Mesendoderm (in vitro differentiated cells): ENCODE data around the gene RARRES1.
A peak's percentile ranks its signal among the peaks of the same experiment; 100 is the strongest.

Experiments used
- DNase-seq: peaks from one replicate; pipeline ENCODE4 v3.0.0; 2013
- H2AK5ac ChIP-seq: 2 replicates; pipeline ENCODE4 v1.6.1; 2013; ENCODE audit warnings: low read length, inconsistent platforms
- H2BK120ac ChIP-seq: 2 replicates; pipeline ENCODE4 v1.6.1; 2013; ENCODE audit warnings: low read depth, mild to moderate bottlenecking, low read length, moderate library complexity, mixed read lengths
- H2BK15ac ChIP-seq: replicated peaks from 2 replicates; pipeline ENCODE4 v1.6.1; 2013; ENCODE audit warnings: low read depth, mild to moderate bottlenecking, moderate library complexity
- H2BK5ac ChIP-seq: 2 replicates; pipeline ENCODE4 v1.6.1; 2013; ENCODE audit warnings: low read length, inconsistent platforms
- H3K18ac ChIP-seq: 2 replicates; pipeline ENCODE4 v1.6.1; 2013; ENCODE audit warnings: mild to moderate bottlenecking, low read length, mixed read lengths
- H3K23ac ChIP-seq: one replicate; pipeline ENCODE4 v1.6.1; 2013; ENCODE audit warnings: low read length
- H3K27ac ChIP-seq: 2 replicates; pipeline ENCODE4 v1.5.1; 2013; ENCODE audit warnings: low read depth, mild to moderate bottlenecking, inconsistent platforms, low read length, moderate library complexity
- H3K27me3 ChIP-seq: 2 replicates; pipeline ENCODE4 v1.6.1; 2013; ENCODE audit warnings: low read length, control low read depth, mild to moderate bottlenecking, inconsistent platforms; ENCODE audit not compliant: insufficient read depth, poor library complexity
- H3K36me3 ChIP-seq: 2 replicates; pipeline ENCODE4 v1.6.1; 2013; ENCODE audit warnings: low read length, inconsistent platforms; ENCODE audit not compliant: control insufficient read depth, insufficient read depth
- H3K4ac ChIP-seq: one replicate; pipeline ENCODE4 v1.6.1; 2013; ENCODE audit warnings: low read depth, mild to moderate bottlenecking, low read length, moderate library complexity
- H3K4me1 ChIP-seq: 2 replicates; pipeline ENCODE4 v1.6.1; 2013; ENCODE audit warnings: low read depth, low read length, inconsistent platforms; ENCODE audit not compliant: control insufficient read depth
- H3K4me2 ChIP-seq: 2 replicates; pipeline ENCODE4 v1.6.1; 2013; ENCODE audit warnings: low read length
- H3K4me3 ChIP-seq: 2 replicates; pipeline ENCODE4 v1.5.1; 2013; ENCODE audit warnings: mild to moderate bottlenecking, low read length
- H3K56ac ChIP-seq: one replicate; pipeline ENCODE4 v1.6.1; 2013; ENCODE audit warnings: low read length
- H3K79me1 ChIP-seq: 2 replicates; pipeline ENCODE4 v1.6.1; 2013; ENCODE audit warnings: low read length, inconsistent platforms
- H3K79me2 ChIP-seq: 2 replicates; pipeline ENCODE4 v1.6.1; 2013; ENCODE audit warnings: mild to moderate bottlenecking, low read length; ENCODE audit not compliant: control insufficient read depth, insufficient read depth
- H3K9ac ChIP-seq: 2 replicates; pipeline ENCODE4 v1.6.1; 2013; ENCODE audit warnings: low read length, inconsistent platforms
- H4K5ac ChIP-seq: one replicate; pipeline ENCODE4 v1.6.1; 2013; ENCODE audit warnings: low read length
- H4K8ac ChIP-seq: one replicate; pipeline ENCODE4 v1.6.1; 2013; ENCODE audit warnings: low read depth, mild to moderate bottlenecking, control low read depth, low read length, moderate library complexity
- WGBS: extraction: QIAGEN DNeasy Blood & Tissue Kit; methylation state at CpG from one replicate; pipeline ENCODE4 v1.1.7; 2013; ENCODE audit warnings: low lambda C conversion rate, missing lambda C conversion rate; ENCODE audit not compliant: insufficient coverage; ENCODE audit errors: extremely low coverage; 5-methylcytosine and 5-hydroxymethylcytosine counted together

The RARRES1 gene

GRCh38 chr3:158672215-158673176 is 59.8 kb downstream of the RARRES1 start, which contains the start of gene LXN:
Gene LXN (minus strand): TSS chr3:158672648. CDS start chr3:158672478, 170 bp downstream.
- Histone ChIP-seq H3K9ac (peak within 1 kb of the TSS; percentile 80), H2BK15ac (no peak within 1 kb of the TSS), H3K4me3 (peak within 1 kb of the TSS; percentile 46), H2BK120ac (no peak within 1 kb of the TSS), H3K27ac (no peak within 1 kb of the TSS), H2BK5ac (no peak within 1 kb of the TSS), H3K23ac (no peak within 1 kb of the TSS), H4K5ac (no peak within 1 kb of the TSS), H3K4ac (no peak within 1 kb of the TSS), H3K79me1 (no peaks in the 10 kb centered on the region), H2AK5ac (no peak within 1 kb of the TSS), H4K8ac (no peak within 1 kb of the TSS), H3K27me3 (no peaks in the 10 kb centered on the region), H3K56ac (peak within 1 kb of the TSS; percentile 86), H3K79me2 (no peaks in the 10 kb centered on the region), H3K36me3 (peaks cover 1% of the 10 kb centered on the region), H3K4me1 (peaks cover 2% of the 10 kb centered on the region), H3K18ac (no peak within 1 kb of the TSS), H3K4me2 (peak within 1 kb of the TSS; percentile 66)
- no CpG with 5 or more reads among the region's 30 CpGs for WGBS
- DNase-seq = peak; percentile 97

- H4K8ac ChIP-seq = no peak overlapping the region
- peaks cover 2% of the 10 kb centered on the region for H3K4me1 ChIP-seq
- no peak overlapping the region for H3K23ac ChIP-seq
- H3K9ac ChIP-seq = peak overlapping the region; percentile 80
- H4K5ac ChIP-seq = no peak overlapping the region
- H3K4me3 ChIP-seq = peak overlapping the region; percentile 46
- H2AK5ac ChIP-seq = no peak overlapping the region
- no peaks in the 10 kb centered on the region for H3K79me2 ChIP-seq
- H3K27me3 ChIP-seq = no peaks in the 10 kb centered on the region
- H3K79me1 ChIP-seq = no peaks in the 10 kb centered on the region
- peaks cover 1% of the 10 kb centered on the region for H3K36me3 ChIP-seq
- H3K56ac ChIP-seq = peak overlapping the region; percentile 86
- WGBS = no CpG with 5 or more reads among the region's 6 CpGs
- peak overlapping the region; percentile 66 for H3K4me2 ChIP-seq
- no peak overlapping the region for H2BK15ac ChIP-seq
- no peak overlapping the region for H2BK5ac ChIP-seq
- no peak overlapping the region for H3K18ac ChIP-seq
- H2BK120ac ChIP-seq = no peak overlapping the region
- no peak overlapping the region for H3K27ac ChIP-seq
- no peak for DNase-seq
- H3K4ac ChIP-seq = no peak overlapping the region
Measured at GRCh38 chr3:158671821-158672214, 60.4 kb downstream of the RARRES1 start.

- Histone ChIP-seq H2BK5ac (no peak overlapping the region), H3K56ac (no peak overlapping the region)
- WGBS = no CpG with 5 or more reads among the region's 2 CpGs
Measured at GRCh38 chr3:158668506-158668905, 63.8 kb downstream of the RARRES1 start.

GRCh38 chr3:158666416-158666815 is 65.8 kb downstream of the RARRES1 start:
- Histone ChIP-seq H3K36me3 (peaks cover 1% of the 10 kb centered on the region), H3K23ac (no peak overlapping the region), H3K79me2 (no peaks in the 10 kb centered on the region), H4K8ac (no peak overlapping the region), H2AK5ac (no peak overlapping the region), H4K5ac (no peak overlapping the region), H3K4me1 (no peaks in the 10 kb centered on the region), H3K4me2 (no peak overlapping the region), H2BK120ac (no peak overlapping the region), H2BK5ac (no peak overlapping the region), H3K4me3 (no peak overlapping the region), H3K18ac (no peak overlapping the region), H2BK15ac (no peak overlapping the region), H3K4ac (no peak overlapping the region), H3K27me3 (no peaks in the 10 kb centered on the region), H3K27ac (no peak overlapping the region), H3K79me1 (no peaks in the 10 kb centered on the region), H3K56ac (no peak overlapping the region), H3K9ac (no peak overlapping the region)
- DNase-seq = no peak
- WGBS = 100% methylated on average over 1 of the region's 3 CpGs

More at GRCh38 chr3:158668506-158668905, 63.8 kb downstream of the RARRES1 start:
- Histone ChIP-seq H3K4ac (no peak overlapping the region), H3K18ac (no peak overlapping the region), H3K4me3 (no peak overlapping the region), H2AK5ac (no peak overlapping the region), H2BK120ac (no peak overlapping the region), H3K4me1 (peaks cover 2% of the 10 kb centered on the region), H3K4me2 (no peak overlapping the region), H3K27ac (no peak overlapping the region), H4K5ac (no peak overlapping the region), H4K8ac (no peak overlapping the region), H3K79me1 (no peaks in the 10 kb centered on the region), H3K27me3 (no peaks in the 10 kb centered on the region), H3K36me3 (peaks cover 1% of the 10 kb centered on the region), H3K79me2 (no peaks in the 10 kb centered on the region), H2BK15ac (no peak overlapping the region), H3K23ac (no peak overlapping the region), H3K9ac (no peak overlapping the region)
- DNase-seq = no peak

- H3K56ac ChIP-seq = no peak overlapping the region
- 100% methylated on average over 1 of the region's 1 CpG for WGBS
- no peak for DNase-seq
Measured at GRCh38 chr3:158663832-158664231, 68.4 kb downstream of the RARRES1 start.

More at GRCh38 chr3:158663832-158664231, 68.4 kb downstream of the RARRES1 start:
- Histone ChIP-seq H2BK5ac (no peak overlapping the region), H2AK5ac (no peak overlapping the region), H2BK120ac (no peak overlapping the region), H3K79me2 (no peaks in the 10 kb centered on the region), H3K27me3 (no peaks in the 10 kb centered on the region), H3K4ac (no peak overlapping the region), H3K4me1 (no peaks in the 10 kb centered on the region), H3K79me1 (no peaks in the 10 kb centered on the region), H2BK15ac (no peak overlapping the region), H3K36me3 (peaks cover 1% of the 10 kb centered on the region), H4K5ac (no peak overlapping the region), H3K23ac (no peak overlapping the region), H3K27ac (no peak overlapping the region), H3K4me3 (no peak overlapping the region), H3K9ac (no peak overlapping the region), H3K18ac (no peak overlapping the region), H3K4me2 (no peak overlapping the region), H4K8ac (no peak overlapping the region)
